PC-9 (cell line): Measurements from ENCODE around the gene EXO5.

Experiments used
- CTCF ChIP-seq: fragments of 200-600 bp; sonication (generic); conservative IDR thresholded peaks from 2 replicates; pipeline ENCODE4 v1.6.1; 2017; ENCODE audit warnings: mixed run types, antibody characterized with exemption, mild to moderate bottlenecking, moderate library complexity
- EZH2 ChIP-seq: fragments of 200-600 bp; sonication (generic); IDR thresholded peaks from 2 replicates; pipeline ENCODE4 v1.8.0; 2017; ENCODE audit warnings: antibody characterized with exemption, low read depth

GRCh38 chr1:40531381-40532061 is 23.0 kb downstream of the EXO5 start, which contains the start of gene ZNF684:
- TF ChIP-seq CTCF = no peak
- no peak for TF ChIP-seq EZH2
